Measurements from ENCODE around the gene CADM3. TPM values are rescaled to one million over a fixed set of nuclear protein-coding genes. Genes with fewer than 3 reads are reported as not detected.
A peak's percentile ranks its signal among the peaks of the same experiment; 100 is the strongest.

CADM3 gene
- total RNA-seq, 1 donor, result not detected

DNA sequence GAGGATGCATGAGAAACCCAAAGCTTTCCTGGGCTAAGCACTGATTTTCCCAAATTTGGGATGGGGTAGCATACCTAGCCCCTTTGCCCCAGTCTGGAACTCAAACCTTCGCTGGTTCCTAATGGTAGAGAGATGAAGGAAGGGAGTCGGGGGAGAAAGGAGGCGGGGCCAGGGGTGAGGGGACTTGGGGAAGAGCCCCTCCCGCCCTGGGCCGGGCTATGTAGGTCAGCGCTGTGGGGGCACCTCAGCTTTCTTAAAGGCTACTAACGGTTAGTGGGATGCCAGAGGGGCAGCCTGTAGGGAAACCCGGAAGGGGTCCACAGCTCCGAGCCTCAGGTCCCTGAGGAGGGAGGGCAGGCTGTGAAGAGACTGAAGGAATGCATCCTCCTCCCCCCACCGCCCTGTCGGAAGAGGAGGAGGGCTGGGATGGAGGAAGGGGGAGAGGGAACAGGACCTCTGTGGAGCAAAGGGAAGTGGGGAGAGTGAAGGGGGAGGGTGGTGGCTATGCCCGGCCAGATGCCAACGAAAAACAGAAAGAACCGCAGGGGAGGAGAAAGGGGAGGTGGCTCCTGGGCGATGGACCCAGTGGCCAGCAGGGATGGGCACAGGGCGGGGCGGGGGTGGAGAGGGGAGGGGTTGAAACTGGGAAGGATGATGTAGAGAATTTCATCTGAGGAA is 1.3 kb downstream of the CADM3 start:
- H3K4me3 ChIP-seq (ENCODE audit: low read depth, low read length), result no peak overlapping the region
- TF ChIP-seq, protein P1, sequence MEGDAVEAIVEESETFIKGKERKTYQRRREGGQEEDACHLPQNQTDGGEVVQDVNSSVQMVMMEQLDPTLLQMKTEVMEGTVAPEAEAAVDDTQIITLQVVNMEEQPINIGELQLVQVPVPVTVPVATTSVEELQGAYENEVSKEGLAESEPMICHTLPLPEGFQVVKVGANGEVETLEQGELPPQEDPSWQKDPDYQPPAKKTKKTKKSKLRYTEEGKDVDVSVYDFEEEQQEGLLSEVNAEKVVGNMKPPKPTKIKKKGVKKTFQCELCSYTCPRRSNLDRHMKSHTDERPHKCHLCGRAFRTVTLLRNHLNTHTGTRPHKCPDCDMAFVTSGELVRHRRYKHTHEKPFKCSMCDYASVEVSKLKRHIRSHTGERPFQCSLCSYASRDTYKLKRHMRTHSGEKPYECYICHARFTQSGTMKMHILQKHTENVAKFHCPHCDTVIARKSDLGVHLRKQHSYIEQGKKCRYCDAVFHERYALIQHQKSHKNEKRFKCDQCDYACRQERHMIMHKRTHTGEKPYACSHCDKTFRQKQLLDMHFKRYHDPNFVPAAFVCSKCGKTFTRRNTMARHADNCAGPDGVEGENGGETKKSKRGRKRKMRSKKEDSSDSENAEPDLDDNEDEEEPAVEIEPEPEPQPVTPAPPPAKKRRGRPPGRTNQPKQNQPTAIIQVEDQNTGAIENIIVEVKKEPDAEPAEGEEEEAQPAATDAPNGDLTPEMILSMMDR (IDR thresholded peaks at IDR 0.05; ENCODE audit: insufficient read depth, low read length), result no peak
- DNase-seq (ENCODE audit: low read depth), result no peak

DNA sequence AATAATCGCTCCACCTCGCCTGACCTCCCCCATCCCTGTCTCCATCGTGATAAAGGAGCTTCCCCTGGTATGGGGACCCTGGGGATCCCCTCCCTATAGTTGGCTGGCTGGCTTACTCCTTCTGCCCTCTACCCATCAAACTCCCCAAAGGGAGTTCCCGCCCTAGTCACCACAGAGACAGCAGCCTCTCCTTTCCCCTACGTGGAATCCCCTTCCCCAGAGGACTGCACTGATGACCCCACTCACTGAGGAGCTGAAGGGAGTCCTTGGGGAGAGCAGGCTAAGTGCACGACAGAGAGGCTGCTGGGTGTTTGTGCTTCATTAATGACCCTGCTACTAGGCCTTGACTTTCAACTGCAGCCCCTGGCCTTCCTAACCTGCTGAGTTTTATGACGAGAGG is 1.9 kb downstream of the CADM3 start:
- no peak overlapping the region for H3K4me3 ChIP-seq (ENCODE audit: low read depth, low read length)
- TF ChIP-seq, protein P1 (IDR thresholded peaks at IDR 0.05; ENCODE audit: insufficient read depth, low read length), result no peak
- DNase-seq (ENCODE audit: low read depth), result no peak

DNA sequence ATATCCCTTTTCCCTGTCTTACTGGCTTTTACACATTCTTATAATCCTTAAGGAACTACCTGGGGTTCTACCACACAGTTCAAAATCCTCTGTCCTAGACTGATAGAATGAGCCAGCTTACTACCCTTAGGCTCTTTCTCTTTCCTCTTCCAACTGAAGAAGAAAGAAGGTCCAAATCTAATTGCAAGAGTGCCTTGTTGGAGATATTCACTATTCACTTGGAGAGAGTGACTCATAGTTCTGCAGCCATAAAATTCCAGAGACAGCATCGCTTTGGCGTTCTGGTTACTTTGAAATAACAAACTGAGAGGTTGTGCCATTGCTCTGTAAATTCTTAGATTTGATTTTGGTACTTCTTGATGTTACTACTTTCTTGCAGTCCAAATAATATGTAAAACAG is 4.2 kb downstream of the CADM3 start:
- DNase-seq (ENCODE audit: low read depth), result no peak
- TF ChIP-seq, protein P1 (IDR thresholded peaks at IDR 0.05; ENCODE audit: insufficient read depth, low read length), result no peak
- H3K4me3 ChIP-seq (ENCODE audit: low read depth, low read length), result no peak overlapping the region

DNA sequence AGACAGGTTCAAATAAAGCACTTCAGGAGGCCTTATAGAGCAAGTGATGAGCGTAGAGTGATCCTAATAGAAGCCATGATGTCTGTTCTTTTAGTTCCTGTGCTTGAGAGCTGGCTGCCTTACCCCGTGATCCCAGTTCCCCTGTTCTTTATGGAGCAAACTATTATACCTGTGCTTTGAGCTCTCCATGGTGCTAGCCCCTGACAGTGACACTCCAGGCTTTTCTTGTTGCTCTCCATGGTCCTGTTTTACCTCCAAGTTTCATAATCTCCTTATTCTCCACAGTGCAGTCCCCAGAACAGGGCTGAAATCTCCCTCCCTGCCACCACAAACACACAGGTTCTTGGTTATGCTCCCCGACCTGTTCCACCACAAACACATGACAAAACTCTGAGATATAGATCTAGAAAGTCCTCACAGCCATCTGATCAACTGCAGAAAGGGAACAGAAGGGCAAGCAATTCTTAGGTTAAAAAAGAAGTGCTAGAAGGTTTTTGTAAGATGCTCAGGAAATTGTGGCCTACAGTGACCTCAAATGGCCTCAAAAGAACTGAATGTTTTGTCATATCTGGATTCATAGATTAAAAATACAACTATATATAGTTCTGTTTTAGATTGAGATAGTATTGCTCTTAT is 6.0 kb downstream of the CADM3 start:
- TF ChIP-seq, protein P1 (IDR thresholded peaks at IDR 0.05; ENCODE audit: insufficient read depth, low read length), result no peak
- peak; percentile 73 for DNase-seq (ENCODE audit: low read depth)
- H3K4me3 ChIP-seq (ENCODE audit: low read depth, low read length), result no peak overlapping the region

DNA sequence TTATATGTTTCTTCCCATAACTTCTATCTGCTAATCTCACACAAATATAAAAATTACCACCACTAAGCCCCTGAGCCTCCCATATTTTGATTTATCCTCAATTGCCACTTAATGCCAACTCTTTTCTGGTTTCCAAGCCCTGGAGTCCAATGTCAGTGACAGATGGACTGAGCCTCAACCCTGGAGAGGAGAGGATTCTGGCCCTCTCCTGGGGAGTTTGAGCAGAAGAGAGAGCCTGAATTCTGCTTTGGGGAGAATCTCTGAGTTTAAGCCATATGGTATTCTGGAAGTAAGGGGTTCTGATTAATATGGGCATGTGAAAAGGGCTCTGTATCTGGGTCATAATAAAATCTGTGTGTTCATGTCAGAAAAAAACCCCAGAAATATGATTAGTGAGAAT is 8.5 kb downstream of the CADM3 start:
- TF ChIP-seq, protein P1 (IDR thresholded peaks at IDR 0.05; ENCODE audit: insufficient read depth, low read length), result no peak
- no peak overlapping the region for H3K4me3 ChIP-seq (ENCODE audit: low read depth, low read length)
- DNase-seq (ENCODE audit: low read depth), result no peak

DNA sequence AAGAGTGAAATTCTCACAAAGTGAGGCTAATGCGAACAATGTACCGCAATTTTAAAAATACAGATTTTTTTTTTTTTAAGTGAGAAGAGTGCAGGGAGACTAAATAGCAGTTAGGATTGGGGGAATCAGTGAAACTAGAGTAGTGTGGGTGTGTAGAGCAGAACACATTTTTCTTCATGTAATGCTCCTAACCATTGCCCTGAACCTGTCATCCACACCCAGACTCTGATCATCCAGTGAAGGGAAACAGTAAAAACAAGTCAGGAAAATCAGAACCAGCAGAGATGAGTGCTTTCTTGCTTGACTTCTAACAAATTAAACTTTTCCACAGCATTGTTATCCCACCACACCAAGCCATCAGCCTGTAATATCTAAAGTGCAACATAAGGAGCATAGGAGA is 9.1 kb downstream of the CADM3 start:
- TF ChIP-seq, protein P1 (IDR thresholded peaks at IDR 0.05; ENCODE audit: insufficient read depth, low read length), result no peak
- no peak overlapping the region for H3K4me3 ChIP-seq (ENCODE audit: low read depth, low read length)
- DNase-seq (ENCODE audit: low read depth), result no peak
